Embryonic facial prominence (tissue), 1 donor: ENCODE results near the gene INHBB.
"Not testable (repeated sequence)": the region's sequence is repeated elsewhere in the genome, so short reads cannot be mapped to it uniquely, and the experiment has no call there.

Experiments
- DNase-seq: peaks from one replicate; pipeline ENCODE4 v3.0.0-alpha.2; 2016; ENCODE audit errors: extremely low spot score

INHBB gene

GRCh38 chr2:120381192-120381591 is 35.3 kb downstream of the INHBB start:
- DNase-seq, result no peak

- no peak for DNase-seq
Measured at GRCh38 chr2:120381661-120382060, 35.7 kb downstream of the INHBB start.

- DNase-seq, result no peak
Measured at GRCh38 chr2:120382541-120383144, 36.7 kb downstream of the INHBB start.

- no peak for DNase-seq
Measured at GRCh38 chr2:120383191-120383590, 37.3 kb downstream of the INHBB start.

- DNase-seq, result no peak
Measured at GRCh38 chr2:120383631-120384340, 37.9 kb downstream of the INHBB start.

- DNase-seq, result no peak
Measured at GRCh38 chr2:120384486-120385354, 38.8 kb downstream of the INHBB start.

GRCh38 chr2:120385355-120386127 is 39.6 kb downstream of the INHBB start:
- no peak for DNase-seq

- DNase-seq, result no peak
Measured at GRCh38 chr2:120388222-120389035, 42.5 kb downstream of the INHBB start.

- no peak for DNase-seq
Measured at GRCh38 chr2:120389036-120389391, 43.1 kb downstream of the INHBB start.

GRCh38 chr2:120390381-120391055 is 44.6 kb downstream of the INHBB start:
- no peak for DNase-seq

GRCh38 chr2:120391382-120391781 is 45.4 kb downstream of the INHBB start:
- not testable (repeated sequence) for DNase-seq

GRCh38 chr2:120391911-120392665 is 46.2 kb downstream of the INHBB start:
- DNase-seq, result no peak

GRCh38 chr2:120392923-120393322 is 47.0 kb downstream of the INHBB start:
- no peak for DNase-seq

GRCh38 chr2:120393456-120393855 is 47.5 kb downstream of the INHBB start:
- no peak for DNase-seq

GRCh38 chr2:120394764-120395163 is 48.8 kb downstream of the INHBB start:
- DNase-seq, result no peak

- no peak for DNase-seq
Measured at GRCh38 chr2:120395221-120396012, 49.5 kb downstream of the INHBB start.

GRCh38 chr2:120396013-120396860 is 50.3 kb downstream of the INHBB start:
- DNase-seq, result no peak
